Measurements from ENCODE around the gene ATP6V1F. TPM values are rescaled to one million over a fixed set of nuclear protein-coding genes. Genes with fewer than 3 reads are reported as not detected.
A peak's percentile ranks its signal among the peaks of the same experiment; 100 is the strongest.
"Not testable (repeated sequence)": the region's sequence is repeated elsewhere in the genome, so short reads cannot be mapped to it uniquely, and the experiment has no call there.

The ATP6V1F gene
- total RNA-seq, 1 donor from 2014 or later: 133 TPM

- H3K4me1 Mint-ChIP-seq (ENCODE audit: low read depth, unreplicated experiment): peaks cover 18% of the 10 kb centered on the region
- H3K27me3 Mint-ChIP-seq (ENCODE audit: unreplicated experiment): peaks cover 16% of the 10 kb centered on the region
- peak within 1 kb of the TSS; percentile 28 for H3K27ac Mint-ChIP-seq (ENCODE audit: unreplicated experiment)
- peaks cover 8% of the 10 kb centered on the region for H3K9me3 Mint-ChIP-seq (ENCODE audit: unreplicated experiment)
- no peaks in the 10 kb centered on the region for H3K36me3 Mint-ChIP-seq (ENCODE audit: unreplicated experiment)
- TF ChIP-seq, protein P1, sequence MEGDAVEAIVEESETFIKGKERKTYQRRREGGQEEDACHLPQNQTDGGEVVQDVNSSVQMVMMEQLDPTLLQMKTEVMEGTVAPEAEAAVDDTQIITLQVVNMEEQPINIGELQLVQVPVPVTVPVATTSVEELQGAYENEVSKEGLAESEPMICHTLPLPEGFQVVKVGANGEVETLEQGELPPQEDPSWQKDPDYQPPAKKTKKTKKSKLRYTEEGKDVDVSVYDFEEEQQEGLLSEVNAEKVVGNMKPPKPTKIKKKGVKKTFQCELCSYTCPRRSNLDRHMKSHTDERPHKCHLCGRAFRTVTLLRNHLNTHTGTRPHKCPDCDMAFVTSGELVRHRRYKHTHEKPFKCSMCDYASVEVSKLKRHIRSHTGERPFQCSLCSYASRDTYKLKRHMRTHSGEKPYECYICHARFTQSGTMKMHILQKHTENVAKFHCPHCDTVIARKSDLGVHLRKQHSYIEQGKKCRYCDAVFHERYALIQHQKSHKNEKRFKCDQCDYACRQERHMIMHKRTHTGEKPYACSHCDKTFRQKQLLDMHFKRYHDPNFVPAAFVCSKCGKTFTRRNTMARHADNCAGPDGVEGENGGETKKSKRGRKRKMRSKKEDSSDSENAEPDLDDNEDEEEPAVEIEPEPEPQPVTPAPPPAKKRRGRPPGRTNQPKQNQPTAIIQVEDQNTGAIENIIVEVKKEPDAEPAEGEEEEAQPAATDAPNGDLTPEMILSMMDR (IDR thresholded peaks at IDR 0.05; ENCODE audit: partially characterized antibody, unreplicated experiment): no peak
- peak within 1 kb of the TSS; percentile 66 for H3K4me3 Mint-ChIP-seq (ENCODE audit: unreplicated experiment)
- no peak for DNase-seq
These were observed 47.9 kb downstream of the ATP6V1F start, which contains the start of gene KCP for GRCh38 chr7:128910569-128910945. Gene KCP, minus strand, starts transcription at chr7:128910709. Its CDS starts 33 bp downstream, at chr7:128910676.

- Mint-ChIP-seq H3K36me3 (ENCODE audit: unreplicated experiment) (no peaks in the 10 kb centered on the region), H3K4me3 (ENCODE audit: unreplicated experiment) (no peak overlapping the region), H3K27ac (ENCODE audit: unreplicated experiment) (no peak overlapping the region), H3K27me3 (ENCODE audit: unreplicated experiment) (peaks cover 19% of the 10 kb centered on the region), H3K4me1 (ENCODE audit: low read depth, unreplicated experiment) (peaks cover 18% of the 10 kb centered on the region), H3K9me3 (ENCODE audit: unreplicated experiment) (peaks cover 8% of the 10 kb centered on the region)
- no peak for DNase-seq
- TF ChIP-seq, protein P1 (IDR thresholded peaks at IDR 0.05; ENCODE audit: partially characterized antibody, unreplicated experiment): no peak
These were observed 48.9 kb downstream of the ATP6V1F start for GRCh38 chr7:128911423-128912031.

DNA sequence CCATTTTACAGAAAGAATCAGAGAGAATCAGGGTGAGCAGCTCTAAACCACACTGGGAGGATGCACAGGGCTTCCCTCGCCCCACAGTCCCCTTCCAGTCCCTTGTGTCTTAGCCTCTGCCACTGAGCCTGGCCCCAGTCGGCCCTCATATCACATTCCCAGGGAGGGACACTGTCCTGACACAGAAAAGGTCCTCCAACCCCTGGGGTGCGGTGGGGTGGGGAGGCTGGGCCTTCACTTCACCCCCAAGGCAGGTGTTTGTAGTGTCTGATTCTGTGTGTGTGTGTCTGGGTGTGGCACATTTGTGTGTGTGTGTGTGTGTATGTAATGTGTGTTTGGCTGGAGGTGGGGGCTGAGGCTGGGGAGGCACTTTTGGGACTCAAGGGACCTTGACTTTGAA is 49.6 kb downstream of the ATP6V1F start:
- peaks cover 23% of the 10 kb centered on the region for H3K27me3 Mint-ChIP-seq (ENCODE audit: unreplicated experiment)
- H3K9me3 Mint-ChIP-seq (ENCODE audit: unreplicated experiment): peaks cover 8% of the 10 kb centered on the region
- H3K4me3 Mint-ChIP-seq (ENCODE audit: unreplicated experiment): no peak overlapping the region
- no peak for DNase-seq
- H3K27ac Mint-ChIP-seq (ENCODE audit: unreplicated experiment): no peak overlapping the region
- TF ChIP-seq, protein P1 (IDR thresholded peaks at IDR 0.05; ENCODE audit: partially characterized antibody, unreplicated experiment): no peak
- no peaks in the 10 kb centered on the region for H3K36me3 Mint-ChIP-seq (ENCODE audit: unreplicated experiment)
- peaks cover 18% of the 10 kb centered on the region for H3K4me1 Mint-ChIP-seq (ENCODE audit: low read depth, unreplicated experiment)

DNA sequence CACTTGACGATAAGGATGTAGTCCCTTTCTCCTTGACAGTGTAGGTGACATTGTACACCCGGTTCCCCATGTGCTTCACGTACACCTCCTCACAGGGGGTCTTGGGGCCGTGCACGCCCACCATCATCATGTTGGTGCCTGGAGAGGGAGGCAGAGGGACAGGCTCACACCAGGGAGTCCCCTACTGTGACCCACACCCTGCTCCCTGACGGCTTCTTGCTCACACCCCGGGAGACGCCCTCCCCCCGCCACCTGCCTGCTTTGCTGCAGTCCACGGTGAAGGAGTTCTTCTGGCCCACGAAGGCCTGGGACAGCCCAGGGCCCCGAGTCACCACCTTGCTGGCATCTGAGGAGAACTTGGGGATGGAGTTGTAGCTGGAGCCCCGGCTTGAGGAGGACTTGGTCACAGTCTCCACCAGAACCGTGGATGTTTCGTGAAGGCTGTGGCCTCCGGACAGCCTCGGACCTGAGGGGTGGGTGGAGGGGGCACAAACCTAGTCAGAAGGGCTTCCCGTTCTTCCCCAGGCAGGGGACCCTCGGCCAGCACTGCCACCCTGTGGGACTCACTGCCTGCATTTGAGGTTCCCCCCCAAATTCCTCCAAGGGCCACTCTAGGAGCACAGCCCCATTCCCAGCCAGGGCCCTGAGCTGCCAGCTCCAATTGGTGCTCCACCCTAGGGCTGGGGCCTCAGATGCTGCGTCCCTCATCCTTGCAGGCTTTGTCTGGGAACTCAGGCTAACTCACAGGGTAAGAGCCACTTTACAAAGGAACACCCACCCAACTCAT is 50.2 kb downstream of the ATP6V1F start:
- H3K36me3 Mint-ChIP-seq (ENCODE audit: unreplicated experiment); H3K4me3 Mint-ChIP-seq (ENCODE audit: unreplicated experiment); H3K27ac Mint-ChIP-seq (ENCODE audit: unreplicated experiment); H3K9me3 Mint-ChIP-seq (ENCODE audit: unreplicated experiment); DNase-seq: not testable (repeated sequence)
- peaks cover 18% of the 10 kb centered on the region for H3K4me1 Mint-ChIP-seq (ENCODE audit: low read depth, unreplicated experiment)
- H3K27me3 Mint-ChIP-seq (ENCODE audit: unreplicated experiment): peaks cover 23% of the 10 kb centered on the region

DNA sequence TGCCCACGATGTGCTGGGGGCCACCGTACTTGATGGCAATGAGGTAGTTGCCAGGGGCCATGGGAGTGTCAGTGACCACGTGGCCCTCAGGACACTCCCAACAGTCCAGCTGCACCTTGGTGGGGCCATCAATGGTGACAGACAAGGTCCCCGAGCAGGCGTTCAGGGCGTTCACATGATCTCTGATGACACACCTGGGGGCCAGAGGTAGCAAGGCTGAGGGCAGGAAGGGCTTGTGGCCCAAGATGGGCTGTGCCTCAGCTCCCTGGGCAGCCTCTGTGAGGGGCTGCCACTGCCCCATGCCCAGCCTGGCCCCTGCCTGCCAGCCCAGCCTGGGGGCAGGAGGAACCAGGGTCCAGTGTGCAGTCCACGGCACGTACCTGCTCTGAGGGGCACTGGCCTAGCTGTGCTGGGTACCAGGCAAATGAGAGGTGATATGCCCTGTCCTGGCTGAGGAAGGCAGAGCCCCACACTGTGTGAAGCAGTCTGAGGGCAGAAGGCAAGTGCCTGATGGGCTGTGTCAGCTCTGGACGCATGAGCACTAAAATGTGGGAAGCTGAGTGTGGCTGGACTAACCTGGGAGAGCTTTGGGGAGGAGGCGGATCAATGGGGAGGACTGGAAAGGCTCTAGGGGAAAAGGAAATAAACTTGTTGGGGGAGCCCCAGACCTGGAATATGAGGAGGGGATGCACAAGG is 51.4 kb downstream of the ATP6V1F start:
- H3K9me3 Mint-ChIP-seq (ENCODE audit: unreplicated experiment): peaks cover 3% of the 10 kb centered on the region
- H3K4me1 Mint-ChIP-seq (ENCODE audit: low read depth, unreplicated experiment): peaks cover 18% of the 10 kb centered on the region
- peak overlapping the region; percentile 38 for H3K4me3 Mint-ChIP-seq (ENCODE audit: unreplicated experiment)
- no peak for DNase-seq
- H3K27me3 Mint-ChIP-seq (ENCODE audit: unreplicated experiment): peaks cover 23% of the 10 kb centered on the region
- no peaks in the 10 kb centered on the region for H3K36me3 Mint-ChIP-seq (ENCODE audit: unreplicated experiment)
- no peak overlapping the region for H3K27ac Mint-ChIP-seq (ENCODE audit: unreplicated experiment)
- TF ChIP-seq, protein P1 (IDR thresholded peaks at IDR 0.05; ENCODE audit: partially characterized antibody, unreplicated experiment): no peak
